Fibroblast of gingiva (primary cell): ENCODE data around the gene DBR1.
A peak's percentile ranks its signal among the peaks of the same experiment; 100 is the strongest.

Experiments
- DNase-seq: peaks from one replicate; pipeline ENCODE4 v3.0.0-alpha.2; 2011; ENCODE audit warnings: low read depth

Gene DBR1

GRCh38 chr3:138174421-138175131, at the start of gene DBR1:
Gene DBR1 (minus strand): TSS chr3:138174921. CDS start chr3:138174795, 126 bp downstream.
- DNase-seq = peak; percentile 77

DNA sequence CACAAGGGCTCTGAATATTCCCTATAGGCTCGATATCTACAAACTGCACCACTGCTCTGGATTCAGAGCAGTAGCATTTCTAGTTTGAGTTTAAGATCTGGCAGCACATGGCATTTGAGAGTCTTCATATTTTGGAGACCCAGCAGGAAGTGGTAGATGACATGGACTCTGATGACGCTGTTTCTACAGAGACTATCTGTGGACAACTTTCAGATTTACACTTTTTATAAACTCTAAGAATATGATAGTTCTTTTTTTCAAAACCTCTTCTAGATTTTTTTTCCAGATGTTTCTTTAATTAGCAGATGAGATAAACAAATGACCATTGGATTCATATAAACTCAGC, 48.2 kb upstream of the DBR1 start:
- DNase-seq = no peak

DNA sequence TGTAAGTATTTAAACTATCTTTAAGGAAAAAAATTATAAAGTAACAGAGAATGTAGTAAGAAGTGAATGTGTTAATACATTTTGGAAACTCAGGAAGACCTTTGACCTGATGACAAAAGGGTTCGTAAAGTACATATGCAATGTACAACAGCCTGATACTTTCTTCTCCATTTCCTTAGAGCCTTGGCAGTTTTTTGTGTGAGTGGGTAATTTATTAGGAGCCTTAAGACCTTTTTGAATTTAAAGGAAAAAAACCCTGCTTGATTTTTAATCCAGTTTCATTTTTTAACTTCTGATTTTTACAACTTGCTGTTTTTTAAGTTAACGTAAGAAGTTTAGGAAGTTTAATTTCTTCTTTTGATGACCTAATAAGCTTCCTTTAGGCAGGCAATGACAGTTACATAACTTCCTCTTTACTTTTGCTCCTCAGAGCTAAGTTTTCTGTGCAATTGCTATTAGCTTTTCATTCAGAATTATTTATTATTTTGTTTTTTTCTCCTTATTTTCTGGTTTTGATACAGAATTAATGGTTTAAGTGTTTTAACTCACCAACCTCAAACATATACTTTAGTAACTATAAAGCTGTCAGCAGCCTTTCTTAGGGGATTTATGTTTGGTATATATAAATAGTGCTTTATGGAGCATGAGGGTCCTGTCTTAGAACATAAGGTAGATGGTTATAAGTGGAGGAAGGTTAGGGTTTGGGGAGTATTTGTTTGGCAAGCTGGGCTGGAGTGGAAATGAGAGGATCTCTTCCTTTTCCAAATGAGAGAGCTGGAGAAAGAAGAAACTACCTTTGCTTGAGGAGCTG, 47.6 kb upstream of the DBR1 start:
- no peak for DNase-seq

- DNase-seq = no peak
Observed at GRCh38 chr3:138220788-138221187, 46.1 kb upstream of the DBR1 start.

DNA sequence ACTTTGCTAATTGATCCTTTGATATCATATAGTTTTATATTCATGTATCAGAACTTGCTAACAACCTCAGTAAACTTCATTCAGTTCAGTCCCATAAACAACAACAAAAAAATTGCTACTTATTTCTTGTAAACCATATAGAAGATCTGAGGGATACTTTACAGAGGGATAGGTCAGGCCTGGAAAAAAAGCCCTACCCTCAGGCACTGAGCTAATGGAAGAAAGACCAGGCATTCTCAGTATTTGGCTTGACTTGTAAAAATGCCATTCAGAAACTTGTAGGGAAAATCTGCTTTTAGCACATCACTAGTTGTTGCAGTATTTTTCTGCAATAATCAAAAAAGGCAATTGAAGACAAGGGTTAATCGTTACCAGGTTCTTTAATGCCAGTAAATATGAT, 45.5 kb upstream of the DBR1 start:
- DNase-seq = no peak

DNA sequence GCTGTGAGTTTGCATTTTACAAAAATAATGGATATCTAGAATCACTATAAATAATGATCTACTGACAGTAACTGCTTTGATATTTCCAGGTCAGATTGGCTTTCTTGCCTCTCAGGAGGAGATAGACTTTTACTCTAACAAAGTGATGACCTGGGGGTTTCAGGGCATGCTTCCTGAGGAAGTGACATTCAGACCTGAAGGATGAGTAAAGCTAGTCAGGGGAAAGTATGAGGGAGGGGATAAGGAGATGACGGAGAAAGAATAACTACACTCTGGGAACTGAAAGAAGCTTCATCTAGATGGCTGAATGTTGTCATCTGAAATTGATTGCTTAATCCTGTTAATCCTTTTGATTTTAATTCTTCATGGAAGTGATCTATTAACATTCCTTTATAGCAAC, 44.5 kb upstream of the DBR1 start:
- no peak for DNase-seq

DNA sequence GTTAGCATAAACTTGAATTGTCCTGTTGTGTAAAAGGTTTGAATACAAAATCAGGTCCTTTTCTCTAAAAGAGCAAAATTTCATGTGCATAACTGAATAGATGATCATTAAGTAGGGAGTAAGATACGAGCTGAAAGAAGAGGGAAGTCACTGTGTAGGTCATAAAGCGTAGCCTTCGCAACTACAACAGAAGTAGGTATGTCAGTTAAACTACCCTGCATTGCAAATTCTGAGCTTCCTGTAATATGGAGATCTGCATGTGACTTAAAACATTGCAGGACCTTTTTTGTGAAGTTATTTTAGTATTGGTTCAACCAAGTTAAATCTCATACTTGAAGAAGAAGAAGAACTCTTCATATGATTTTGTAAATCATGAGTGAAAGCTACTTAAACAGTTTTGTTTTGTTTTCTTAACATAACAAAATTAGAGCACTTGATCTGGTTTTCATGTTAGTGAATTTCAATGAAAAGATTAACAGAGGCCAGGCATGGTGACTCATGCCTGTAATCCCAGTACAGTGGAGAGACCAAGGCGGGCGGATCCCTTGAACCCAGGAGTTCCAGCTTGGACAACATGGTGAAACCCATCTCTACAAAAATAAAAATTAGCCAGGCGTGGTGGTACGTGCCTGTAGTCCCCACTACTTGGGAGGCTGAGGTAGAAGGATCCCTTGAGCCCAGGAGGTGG, 38.8 kb upstream of the DBR1 start:
- DNase-seq = no peak

DNA sequence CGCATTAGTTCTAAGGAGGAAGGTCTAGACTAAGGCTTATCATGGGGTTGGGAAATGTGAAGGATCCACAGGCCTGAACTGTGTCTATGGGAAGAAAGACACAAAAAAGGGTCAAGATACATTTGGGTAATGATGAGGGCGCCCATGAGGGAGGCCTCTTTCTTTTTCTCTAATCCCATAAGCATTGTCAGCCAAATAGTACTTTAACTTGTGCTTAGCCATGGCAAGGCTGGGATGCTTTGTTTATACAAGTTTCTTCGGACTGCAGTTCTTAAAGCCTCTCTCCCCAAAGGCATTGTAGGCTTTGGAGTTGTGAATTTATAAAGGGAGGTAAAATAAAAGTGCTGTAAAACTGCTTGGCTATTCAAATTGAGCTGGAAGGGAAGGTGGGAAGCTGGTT, 35.8 kb upstream of the DBR1 start:
- DNase-seq = no peak

DNA sequence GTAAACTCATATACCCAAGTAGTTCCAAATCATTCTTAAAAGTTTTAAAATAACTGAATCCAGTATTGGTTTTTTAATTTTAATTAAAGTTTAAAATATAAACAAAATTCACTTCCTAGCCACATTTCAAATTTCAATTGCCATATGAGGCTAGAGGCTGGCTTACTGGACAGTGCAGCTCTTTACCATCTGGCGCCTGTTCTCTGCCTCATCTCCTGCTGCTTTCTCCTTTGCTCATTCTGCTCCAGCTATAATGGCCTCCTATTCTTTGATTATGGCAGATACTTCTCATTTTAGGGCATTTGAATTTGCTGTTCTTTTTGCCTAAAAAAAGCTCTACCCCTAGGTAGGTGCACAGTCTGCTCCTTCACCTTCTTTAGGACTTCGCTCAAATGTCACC, 31.5 kb upstream of the DBR1 start:
- DNase-seq = no peak

- DNase-seq = no peak
Observed at GRCh38 chr3:138205527-138205926, 30.8 kb upstream of the DBR1 start.

DNA sequence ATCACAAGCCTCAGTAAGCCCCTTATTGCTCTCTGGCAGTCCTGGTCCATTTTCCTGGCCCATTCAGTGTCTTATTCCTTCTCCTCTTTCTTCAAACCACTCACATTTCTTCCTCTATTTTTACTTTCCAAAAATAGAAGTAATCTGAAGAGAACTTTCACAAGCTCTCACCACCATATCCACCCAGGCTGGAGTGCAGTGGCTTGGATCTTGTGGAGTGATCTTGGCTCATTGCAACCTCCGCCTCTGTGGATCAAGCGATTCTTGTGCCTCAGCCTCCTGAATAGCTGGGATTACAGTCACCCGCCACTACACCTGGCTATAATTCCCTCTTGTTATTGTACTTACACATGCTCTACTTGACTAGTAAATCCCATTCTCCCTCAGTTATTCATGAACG, 29.2 kb upstream of the DBR1 start:
- DNase-seq = no peak

GRCh38 chr3:138202945-138203701, 28.4 kb upstream of the DBR1 start:
- DNase-seq = no peak

- no peak for DNase-seq
Observed at GRCh38 chr3:138200424-138200823, 25.7 kb upstream of the DBR1 start.

GRCh38 chr3:138199851-138200250, 25.1 kb upstream of the DBR1 start:
- DNase-seq = no peak

GRCh38 chr3:138197524-138197923, 22.8 kb upstream of the DBR1 start:
- DNase-seq = no peak

- no peak for DNase-seq
Observed at GRCh38 chr3:138197058-138197457, 22.3 kb upstream of the DBR1 start.

- no peak for DNase-seq
Observed at GRCh38 chr3:138196023-138196422, 21.3 kb upstream of the DBR1 start.

DNA sequence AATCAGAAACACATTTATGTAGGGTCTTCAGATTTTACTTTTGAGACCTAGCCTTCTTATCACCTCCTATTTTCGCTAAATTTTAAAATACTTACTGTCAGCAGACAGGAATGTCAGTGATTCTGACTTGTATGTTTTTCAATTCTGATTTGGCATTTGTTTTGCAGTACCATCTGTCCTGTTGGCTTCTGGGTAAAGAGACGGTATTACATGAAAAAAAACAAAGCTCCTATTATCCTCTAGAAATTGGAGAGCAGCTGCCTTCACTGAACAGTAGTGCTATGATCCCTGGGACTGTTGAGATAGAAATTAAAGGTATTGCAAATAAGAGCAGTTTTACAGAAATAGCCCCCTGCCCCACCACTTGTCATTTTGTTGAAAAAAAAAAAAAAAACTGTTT, 20.8 kb upstream of the DBR1 start:
- no peak for DNase-seq

- peak; percentile 73 for DNase-seq
Observed at GRCh38 chr3:138188013-138188730, 13.5 kb upstream of the DBR1 start.

- peak; percentile 41 for DNase-seq
Observed at GRCh38 chr3:138187296-138188012, 12.7 kb upstream of the DBR1 start, which contains the start of gene ARMC8. Gene ARMC8 (plus strand): TSS chr3:138187301. CDS start chr3:138187555, 254 bp downstream.

GRCh38 chr3:138186803-138187295, 12.1 kb upstream of the DBR1 start:
- DNase-seq = peak; percentile 84
